Stimulated activated CD4-positive, alpha-beta T cell treated with anti-CD3 and anti-CD28 coated beads, Interleukin-15, amount 100 ng/mL, for 1 hour (primary cell): ENCODE results near the gene PRC1.
"Not testable (repeated sequence)": the region's sequence is repeated elsewhere in the genome, so short reads cannot be mapped to it uniquely, and the experiment has no call there.

Experiments
- DNase-seq, 2 donors: peaks; one replicate each; pipeline ENCODE4 v3.0.0-alpha.2; 2020; ENCODE audit warnings: low read depth in 1 of 2, low spot score in 1 of 2

Gene PRC1

DNA sequence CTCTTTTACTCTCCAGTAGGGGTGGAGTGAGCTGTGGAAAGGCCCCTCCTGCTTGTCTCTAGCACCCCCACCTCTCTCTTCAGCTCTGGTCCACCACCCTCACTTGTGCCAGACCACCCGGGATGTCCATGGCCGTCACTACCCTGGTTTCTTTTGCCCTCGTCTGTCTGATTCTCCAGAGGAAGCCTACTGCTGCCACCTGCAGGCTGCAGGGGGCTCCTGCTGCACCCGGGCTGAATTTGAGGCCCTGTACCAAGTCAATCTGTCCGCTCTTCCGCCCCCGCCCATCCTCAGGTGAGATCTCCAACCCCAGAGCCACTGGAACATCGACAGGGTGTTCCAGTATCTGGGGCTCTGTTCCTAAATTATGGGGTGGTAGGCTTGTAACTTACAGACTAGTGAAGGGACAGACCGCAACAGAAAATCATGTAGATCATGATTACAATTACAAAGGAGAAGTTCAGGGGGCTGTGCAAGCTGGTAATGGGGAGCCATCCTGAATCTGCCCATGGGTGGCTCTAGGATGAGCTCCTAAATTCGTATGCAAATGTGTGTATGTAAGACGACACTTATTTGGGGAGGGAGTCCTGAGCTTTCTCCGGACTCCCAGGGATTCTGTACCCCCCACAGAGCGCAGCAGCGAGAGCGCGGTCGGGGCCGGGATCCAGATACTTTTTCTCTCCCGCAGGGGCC is 59.9 kb downstream of the PRC1 start:
- DNase-seq, result peak; percentile 64 to 72

- no peak for DNase-seq
These were observed 61.0 kb downstream of the PRC1 start for GRCh38 chr15:90933301-90933700.

DNA sequence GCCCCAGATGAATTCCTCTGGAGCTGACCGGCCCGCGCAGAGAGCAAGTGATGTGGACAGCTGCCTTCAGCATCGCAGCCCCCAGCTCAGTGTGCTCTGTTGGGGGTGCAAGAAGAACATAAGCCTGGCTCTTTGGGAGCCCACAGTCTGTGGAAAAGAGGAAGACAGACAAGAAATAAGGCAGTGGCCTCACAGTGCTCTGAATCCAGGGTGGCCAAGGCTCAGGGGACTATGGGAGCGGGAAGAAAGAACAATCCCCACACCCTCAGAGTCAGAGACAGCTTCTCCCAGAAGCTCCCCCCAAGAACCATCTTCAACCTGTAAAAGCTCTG is 61.7 kb downstream of the PRC1 start:
- no peak for DNase-seq

- peak; percentile 81 to 92 for DNase-seq
These were observed 62.3 kb downstream of the PRC1 start, which contains the start of gene HDDC3 for GRCh38 chr15:90931828-90932659. TSS of gene HDDC3 (minus strand) at chr15:90932549. CDS start at chr15:90932540, 9 bp downstream.

GRCh38 chr15:90931575-90931827 is 62.8 kb downstream of the PRC1 start:
- no peak for DNase-seq

DNA sequence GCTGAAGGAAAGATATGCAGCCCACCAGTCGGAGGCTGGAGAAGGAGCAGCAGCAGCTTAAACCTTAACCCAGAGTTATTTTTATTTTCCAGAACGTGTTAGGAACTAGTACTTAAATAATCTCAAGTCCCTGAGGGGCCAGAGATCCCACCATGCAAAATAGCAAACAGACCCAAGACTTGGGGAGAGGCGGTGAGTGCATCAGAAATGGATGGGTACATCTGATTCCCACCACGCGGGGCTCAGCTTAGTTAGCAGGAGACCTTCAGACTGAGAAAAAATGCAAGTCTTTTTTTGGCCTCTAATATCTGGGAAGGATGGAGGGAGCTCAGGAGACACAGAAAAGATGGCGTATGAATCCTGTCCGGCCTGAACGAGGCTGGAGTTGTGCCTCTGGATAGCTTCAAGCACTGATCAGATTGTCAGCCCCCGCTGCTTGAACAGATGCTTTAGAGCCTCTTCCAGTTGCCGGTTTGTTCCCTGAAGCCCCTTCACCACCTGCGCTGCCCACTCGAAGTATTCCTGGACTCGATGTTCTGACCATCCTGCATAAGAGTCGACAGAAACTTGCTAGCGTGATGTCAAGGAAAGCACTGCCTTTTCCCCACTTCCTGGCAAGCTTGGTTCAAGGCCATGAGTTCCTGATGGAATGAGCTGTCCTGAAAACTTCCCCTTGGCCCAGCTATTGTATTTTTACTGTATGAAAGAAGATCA is 63.3 kb downstream of the PRC1 start:
- no peak for DNase-seq

DNA sequence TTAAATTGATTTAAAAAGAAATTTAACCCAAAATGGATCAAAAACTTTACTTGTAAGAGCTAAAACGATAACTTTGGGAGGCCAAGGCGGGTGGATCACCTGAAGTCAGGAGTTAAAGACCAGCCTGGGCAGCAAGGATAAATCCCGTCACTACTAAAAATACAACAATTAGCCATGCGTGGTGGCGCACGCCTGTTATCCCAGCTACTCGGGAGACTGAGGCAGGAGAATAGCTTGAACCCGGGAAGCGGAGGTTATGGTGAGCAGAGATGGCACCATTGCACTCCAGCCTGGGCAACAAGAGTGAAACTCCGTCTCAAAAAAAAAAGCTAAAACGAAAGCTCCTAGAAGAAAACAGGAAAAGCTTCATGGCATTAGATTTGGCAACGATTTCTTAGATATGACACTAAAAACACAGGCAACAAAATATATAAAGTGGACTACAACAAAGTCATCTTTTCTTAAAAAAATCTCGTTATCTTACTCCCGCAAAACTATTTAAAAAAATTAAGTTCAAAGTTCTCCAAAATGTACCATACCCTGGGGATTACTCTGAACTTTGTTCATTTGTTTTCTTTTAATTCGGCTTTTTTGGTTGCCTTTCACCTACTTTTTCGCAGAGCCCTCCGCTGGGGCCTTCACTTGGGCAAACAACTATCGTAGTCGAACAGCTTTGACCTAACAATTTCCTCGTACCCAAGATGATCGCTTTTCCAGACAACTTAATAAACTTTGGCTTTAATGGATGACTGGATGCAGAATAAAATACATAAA is 64.9 kb downstream of the PRC1 start:
- DNase-seq, result no peak

DNA sequence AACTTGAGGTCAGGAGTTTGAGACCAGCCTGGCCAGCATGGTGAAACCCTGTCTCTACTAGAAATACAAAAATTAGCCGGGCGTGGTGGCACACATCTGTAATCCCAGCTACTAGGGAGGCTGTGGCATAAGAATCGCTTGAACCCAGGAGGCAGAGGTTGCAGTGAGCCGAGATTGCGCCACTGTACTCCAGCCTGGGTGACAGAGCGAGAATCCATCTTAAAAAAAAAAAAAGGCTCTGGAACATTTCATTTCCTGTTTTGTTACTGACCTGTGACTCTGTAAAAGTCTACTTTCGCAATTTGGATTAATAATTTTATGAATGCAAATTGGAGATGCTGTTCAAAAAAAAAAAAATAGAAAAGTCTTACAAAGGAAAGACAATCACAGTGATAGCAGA is 66.2 kb downstream of the PRC1 start:
- not testable (repeated sequence) for DNase-seq

- DNase-seq, result not testable (repeated sequence)
These were observed 67.6 kb downstream of the PRC1 start for GRCh38 chr15:90926766-90927165.

GRCh38 chr15:90924375-90924774 is 70.0 kb downstream of the PRC1 start:
- DNase-seq, result no peak

GRCh38 chr15:90922712-90923322 is 71.5 kb downstream of the PRC1 start:
- DNase-seq, result not testable (repeated sequence)

- no peak for DNase-seq
These were observed 72.4 kb downstream of the PRC1 start for GRCh38 chr15:90921887-90922286.

DNA sequence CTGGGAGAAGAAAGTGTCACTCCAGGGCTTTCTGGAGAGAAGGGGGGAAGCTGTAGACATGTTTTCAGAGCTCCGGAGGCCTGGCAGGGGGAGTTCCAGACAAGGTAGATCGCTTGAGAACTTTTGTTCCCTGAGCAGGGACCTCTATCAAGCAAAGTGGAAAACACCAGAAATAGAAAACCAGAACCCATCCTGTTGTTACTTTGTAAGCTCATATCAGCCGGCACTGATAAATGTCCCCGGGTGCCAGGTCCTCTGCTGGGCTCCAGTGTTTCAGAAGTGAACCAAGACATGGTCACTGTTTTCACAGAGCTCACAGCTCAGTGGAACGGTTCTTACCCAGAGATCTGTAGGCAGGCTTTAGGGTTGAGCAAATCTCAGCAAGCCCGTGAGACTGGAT is 75.5 kb downstream of the PRC1 start:
- no peak for DNase-seq

GRCh38 chr15:90918034-90918788 is 76.1 kb downstream of the PRC1 start:
- no peak for DNase-seq

DNA sequence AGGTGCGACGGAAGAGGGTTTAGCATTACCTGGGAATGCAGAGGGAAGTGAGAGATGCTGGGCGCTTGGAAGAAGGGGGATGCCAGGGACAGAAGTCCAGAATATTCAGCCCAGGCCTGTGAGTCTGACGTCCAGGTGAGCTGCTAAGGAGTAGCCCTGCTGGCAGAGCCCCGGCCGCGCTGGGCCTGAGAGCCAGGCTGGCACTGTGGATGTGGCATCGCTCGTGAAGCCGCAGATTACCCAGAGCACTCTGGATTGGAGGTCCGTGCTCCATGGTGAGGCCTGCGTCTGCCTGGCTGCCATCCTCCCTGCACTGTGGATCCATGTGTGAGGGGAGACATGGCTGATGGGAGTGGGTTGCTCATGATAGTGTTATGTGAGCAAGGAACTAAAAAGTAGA is 76.8 kb downstream of the PRC1 start:
- DNase-seq, result no peak

DNA sequence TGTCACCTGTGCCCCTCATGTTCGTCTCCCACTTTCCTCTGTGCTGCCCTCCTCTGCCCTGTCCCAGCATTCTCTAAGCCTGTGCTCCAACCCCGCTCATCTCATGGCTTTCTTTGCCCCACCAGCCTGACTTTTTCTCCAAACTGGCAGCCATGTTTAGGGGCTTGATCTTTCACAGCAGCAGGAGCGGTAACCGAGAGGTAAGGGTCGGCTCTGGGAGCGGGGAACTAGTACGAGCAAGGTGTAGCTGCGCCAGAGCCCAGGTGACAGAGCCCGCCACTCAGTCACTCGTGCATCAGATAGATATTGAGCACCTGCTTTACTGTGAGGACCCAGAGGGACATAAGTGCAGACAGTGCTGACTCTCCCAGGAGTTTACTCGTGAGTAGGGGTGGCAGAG is 77.9 kb downstream of the PRC1 start:
- DNase-seq, result no peak
